Measurements from ENCODE around the gene PCNT. TPM values are rescaled to one million over a fixed set of nuclear protein-coding genes. Genes with fewer than 3 reads are reported as not detected.

The PCNT gene
- total RNA-seq, 1 experiment from 2014 or later: 39.6 TPM

DNA sequence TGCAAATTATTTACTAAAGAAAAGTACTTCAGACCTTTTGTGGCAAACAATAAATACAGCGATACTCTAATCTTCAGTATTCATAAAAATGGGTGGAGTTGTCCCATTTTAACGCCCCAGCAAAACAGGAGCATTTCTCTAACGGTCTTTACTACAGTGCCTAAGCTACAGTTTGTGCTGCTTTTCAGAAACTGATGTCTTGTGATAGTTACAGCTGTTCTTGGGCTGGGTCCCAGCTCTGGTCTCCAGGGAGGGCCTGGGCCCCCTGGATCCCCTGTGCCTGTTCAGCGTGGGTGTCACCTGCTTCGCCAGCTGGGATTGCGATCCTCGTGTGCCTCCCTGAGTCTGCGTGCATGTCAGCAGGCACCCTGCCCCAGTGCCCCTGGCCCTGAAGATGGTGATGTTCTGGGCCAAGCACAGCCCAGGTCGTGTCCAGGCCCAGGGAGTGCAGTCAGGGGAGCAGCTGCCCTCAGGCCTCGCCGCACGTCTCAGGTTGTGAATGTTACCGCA lies 70.7 kb downstream of the PCNT start:
- Histone ChIP-seq H3K14ac (ENCODE audit: insufficient read depth, low read length) (peak overlapping the region; percentile 24; the same call in 1 of the 2 replicates), H2BK5ac (ENCODE audit: insufficient read length, low read length) (peak overlapping the region; percentile 24), H4K91ac (ENCODE audit: insufficient read length, low read depth, low read length) (no peak overlapping the region), H3K9me3 (ENCODE audit: control insufficient read depth, low read depth, low read length) (no peaks in the 10 kb centered on the region), H3K4ac (ENCODE audit: low read depth, low read length) (no peak overlapping the region), H2AFZ (ENCODE audit: low read length) (no peak overlapping the region), H3K4me1 (ENCODE audit: insufficient read depth, low read length) (no peaks in the 10 kb centered on the region), H3K79me2 (ENCODE audit: insufficient read depth, low read length) (no peaks in the 10 kb centered on the region), H3K23ac (ENCODE audit: insufficient read length, low read depth, low read length) (no peak overlapping the region), H3K27me3 (ENCODE audit: insufficient read depth, low read length) (no peaks in the 10 kb centered on the region), H3K4me2 (ENCODE audit: insufficient read depth, insufficient read length, low read length) (no peak overlapping the region), H4K8ac (replicated peaks; ENCODE audit: insufficient read length, low read depth, low read length) (no peak overlapping the region), H3K56ac (ENCODE audit: insufficient read length, low read depth, low read length) (no peak overlapping the region), H4K20me1 (ENCODE audit: control insufficient read depth, insufficient read depth, insufficient read length) (no peaks in the 10 kb centered on the region), H2BK12ac (ENCODE audit: insufficient read length, low read depth, low read length) (no peak overlapping the region), H3K27ac (ENCODE audit: insufficient read length, low read depth, low read length) (no peak overlapping the region), H3K79me1 (ENCODE audit: insufficient read depth, low read depth, low read length, poor library complexity, severe bottlenecking) (no peaks in the 10 kb centered on the region), H3K23me2 (ENCODE audit: insufficient read length, low read depth, low read length, poor library complexity, severe bottlenecking) (no peaks in the 10 kb centered on the region), H2BK20ac (ENCODE audit: low read depth, low read length, poor library complexity, severe bottlenecking) (no peak overlapping the region), H2BK120ac (ENCODE audit: low read depth, low read length, poor library complexity, severe bottlenecking) (no peak overlapping the region), H4K5ac (ENCODE audit: insufficient read length, low read depth, low read length) (peak overlapping the region; percentile 54), H3K9ac (ENCODE audit: extremely low read depth, insufficient read length, low read length) (no peak overlapping the region), H3T11ph (ENCODE audit: low read length) (no peak overlapping the region), H2AK5ac (ENCODE audit: insufficient read length, low read length) (no peak overlapping the region), H2BK15ac (ENCODE audit: low read depth, low read length) (no peak overlapping the region; the same call in 1 of the 2 replicates), H3K18ac (ENCODE audit: insufficient read length, low read depth, low read length) (no peak overlapping the region)
- no peaks in the 10 kb centered on the region for H3K27me3 Mint-ChIP-seq (ENCODE audit: low read depth)
- TF ChIP-seq, protein P1, sequence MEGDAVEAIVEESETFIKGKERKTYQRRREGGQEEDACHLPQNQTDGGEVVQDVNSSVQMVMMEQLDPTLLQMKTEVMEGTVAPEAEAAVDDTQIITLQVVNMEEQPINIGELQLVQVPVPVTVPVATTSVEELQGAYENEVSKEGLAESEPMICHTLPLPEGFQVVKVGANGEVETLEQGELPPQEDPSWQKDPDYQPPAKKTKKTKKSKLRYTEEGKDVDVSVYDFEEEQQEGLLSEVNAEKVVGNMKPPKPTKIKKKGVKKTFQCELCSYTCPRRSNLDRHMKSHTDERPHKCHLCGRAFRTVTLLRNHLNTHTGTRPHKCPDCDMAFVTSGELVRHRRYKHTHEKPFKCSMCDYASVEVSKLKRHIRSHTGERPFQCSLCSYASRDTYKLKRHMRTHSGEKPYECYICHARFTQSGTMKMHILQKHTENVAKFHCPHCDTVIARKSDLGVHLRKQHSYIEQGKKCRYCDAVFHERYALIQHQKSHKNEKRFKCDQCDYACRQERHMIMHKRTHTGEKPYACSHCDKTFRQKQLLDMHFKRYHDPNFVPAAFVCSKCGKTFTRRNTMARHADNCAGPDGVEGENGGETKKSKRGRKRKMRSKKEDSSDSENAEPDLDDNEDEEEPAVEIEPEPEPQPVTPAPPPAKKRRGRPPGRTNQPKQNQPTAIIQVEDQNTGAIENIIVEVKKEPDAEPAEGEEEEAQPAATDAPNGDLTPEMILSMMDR (conservative IDR thresholded peaks at IDR 0.05): no peak
- no peak overlapping the region for H3K4me3 Mint-ChIP-seq
- H3K9me3 Mint-ChIP-seq: no peaks in the 10 kb centered on the region
- peak overlapping the region in 1 of 3 experiments; percentile 50; a peak in 1 of 7 replicates for H3K27ac Mint-ChIP-seq
- H3K36me3 Mint-ChIP-seq (ENCODE audit: insufficient read depth in 1 of 3, low read depth in 3 of 3): peaks cover 17 to 53% (median 41%) of the 10 kb centered on the region in 3 experiments; a peak in 6 of 7 replicates
- H3K4me1 Mint-ChIP-seq: no peaks in the 10 kb centered on the region
- WGBS (ENCODE audit: extremely low coverage, insufficient read length, low lambda C conversion rate): no CpG with 5 or more reads among the region's 13 CpGs
- DNase-seq: no peak

All from H9 (cell line).